ENCODE data around the gene GRIA1.

- no peak for TF ChIP-seq CTCF (IDR thresholded peaks at IDR 0.05; ENCODE audit: low read depth, low read length)
- TF ChIP-seq EZH2phosphoT487 (IDR thresholded peaks at IDR 0.05; ENCODE audit: low read depth): no peak
Measured at GRCh38 chr5:153818626-153819025, 328.2 kb downstream of the GRIA1 start.
